NB4 (cell line): ENCODE measurements around the gene LHX5.

ENCODE experiments used
- MYC ChIP-seq: IDR thresholded peaks from 2 replicates; pipeline ENCODE4 v1.6.1; 2011; ENCODE audit warnings: low read depth, low read length
- POLR2A ChIP-seq: IDR thresholded peaks from 2 replicates; pipeline ENCODE4 v1.6.1; 2011; ENCODE audit warnings: mild to moderate bottlenecking; ENCODE audit not compliant: insufficient read length; ENCODE audit errors: extremely low read depth
- TF ChIP-seq, protein P1 (sequence below): IDR thresholded peaks from one replicate; pipeline ENCODE4 v1.5.1; 2012; ENCODE audit warnings: low read depth, low read length
- TF ChIP-seq, protein P2 (sequence below): IDR thresholded peaks from 2 replicates; pipeline ENCODE4 v1.6.1; 2011; ENCODE audit warnings: low read depth, low read length

- TF ChIP-seq, protein P1, sequence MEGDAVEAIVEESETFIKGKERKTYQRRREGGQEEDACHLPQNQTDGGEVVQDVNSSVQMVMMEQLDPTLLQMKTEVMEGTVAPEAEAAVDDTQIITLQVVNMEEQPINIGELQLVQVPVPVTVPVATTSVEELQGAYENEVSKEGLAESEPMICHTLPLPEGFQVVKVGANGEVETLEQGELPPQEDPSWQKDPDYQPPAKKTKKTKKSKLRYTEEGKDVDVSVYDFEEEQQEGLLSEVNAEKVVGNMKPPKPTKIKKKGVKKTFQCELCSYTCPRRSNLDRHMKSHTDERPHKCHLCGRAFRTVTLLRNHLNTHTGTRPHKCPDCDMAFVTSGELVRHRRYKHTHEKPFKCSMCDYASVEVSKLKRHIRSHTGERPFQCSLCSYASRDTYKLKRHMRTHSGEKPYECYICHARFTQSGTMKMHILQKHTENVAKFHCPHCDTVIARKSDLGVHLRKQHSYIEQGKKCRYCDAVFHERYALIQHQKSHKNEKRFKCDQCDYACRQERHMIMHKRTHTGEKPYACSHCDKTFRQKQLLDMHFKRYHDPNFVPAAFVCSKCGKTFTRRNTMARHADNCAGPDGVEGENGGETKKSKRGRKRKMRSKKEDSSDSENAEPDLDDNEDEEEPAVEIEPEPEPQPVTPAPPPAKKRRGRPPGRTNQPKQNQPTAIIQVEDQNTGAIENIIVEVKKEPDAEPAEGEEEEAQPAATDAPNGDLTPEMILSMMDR = no peak
- no peak for TF ChIP-seq POLR2A
- TF ChIP-seq, protein P2, sequence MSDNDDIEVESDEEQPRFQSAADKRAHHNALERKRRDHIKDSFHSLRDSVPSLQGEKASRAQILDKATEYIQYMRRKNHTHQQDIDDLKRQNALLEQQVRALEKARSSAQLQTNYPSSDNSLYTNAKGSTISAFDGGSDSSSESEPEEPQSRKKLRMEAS = no peak
- no peak for TF ChIP-seq MYC
These were observed 26.8 kb upstream of the LHX5 start for GRCh38 chr12:113498490-113498889.
